CD4-positive, alpha-beta T cell treated with Interleukin-10 for 1 hour (primary cell): ENCODE measurements around the gene KLF6.
"Not testable (repeated sequence)": the region's sequence is repeated elsewhere in the genome, so short reads cannot be mapped to it uniquely, and the experiment has no call there.

Experiments used
- DNase-seq: peaks from one replicate; pipeline ENCODE4 v3.0.0-alpha.2; 2020

Gene KLF6

DNA sequence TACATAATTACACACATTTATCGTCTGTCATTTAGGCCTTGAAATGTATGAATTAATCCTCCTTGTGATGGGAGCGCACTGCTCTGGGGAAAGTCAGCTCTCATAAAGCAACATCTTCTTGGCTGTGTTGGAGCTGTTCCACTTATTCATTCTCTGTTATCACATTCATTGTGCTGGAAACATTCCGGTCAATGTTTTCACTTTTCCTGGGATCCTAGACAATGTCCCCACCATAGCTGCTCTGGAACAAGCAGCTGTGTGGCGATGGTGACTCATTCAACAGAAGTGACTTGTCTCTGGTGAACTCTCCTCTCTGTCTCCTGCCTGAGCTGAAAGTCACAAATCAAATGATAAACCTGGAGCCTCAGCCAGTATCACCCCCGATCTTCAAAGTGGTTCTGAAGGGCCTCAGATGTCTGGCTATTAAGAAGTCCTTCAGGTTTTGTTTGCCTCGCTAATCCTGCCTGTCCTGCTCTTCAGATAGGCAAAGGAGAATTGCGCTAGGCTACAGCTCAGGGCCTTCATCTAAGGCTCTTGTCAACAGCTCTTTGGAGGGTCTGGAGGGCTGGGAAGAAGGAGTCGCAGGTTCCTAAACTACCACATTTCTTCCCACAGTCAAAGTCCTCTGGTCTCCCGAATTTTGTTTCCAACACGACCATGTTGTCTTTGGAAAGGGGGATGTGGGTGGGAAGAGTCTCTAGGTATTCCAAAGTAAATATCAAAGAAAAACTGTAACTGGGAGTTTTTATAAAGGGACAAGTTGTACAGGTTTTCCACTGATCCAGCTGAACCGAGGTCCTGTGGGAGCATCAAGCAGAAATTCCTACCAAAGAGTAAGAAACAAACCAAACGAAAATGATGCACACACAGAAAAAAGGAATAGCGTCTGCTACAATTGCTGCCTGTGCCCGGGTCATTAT lies 29.3 kb downstream of the KLF6 start:
- DNase-seq = no peak

DNA sequence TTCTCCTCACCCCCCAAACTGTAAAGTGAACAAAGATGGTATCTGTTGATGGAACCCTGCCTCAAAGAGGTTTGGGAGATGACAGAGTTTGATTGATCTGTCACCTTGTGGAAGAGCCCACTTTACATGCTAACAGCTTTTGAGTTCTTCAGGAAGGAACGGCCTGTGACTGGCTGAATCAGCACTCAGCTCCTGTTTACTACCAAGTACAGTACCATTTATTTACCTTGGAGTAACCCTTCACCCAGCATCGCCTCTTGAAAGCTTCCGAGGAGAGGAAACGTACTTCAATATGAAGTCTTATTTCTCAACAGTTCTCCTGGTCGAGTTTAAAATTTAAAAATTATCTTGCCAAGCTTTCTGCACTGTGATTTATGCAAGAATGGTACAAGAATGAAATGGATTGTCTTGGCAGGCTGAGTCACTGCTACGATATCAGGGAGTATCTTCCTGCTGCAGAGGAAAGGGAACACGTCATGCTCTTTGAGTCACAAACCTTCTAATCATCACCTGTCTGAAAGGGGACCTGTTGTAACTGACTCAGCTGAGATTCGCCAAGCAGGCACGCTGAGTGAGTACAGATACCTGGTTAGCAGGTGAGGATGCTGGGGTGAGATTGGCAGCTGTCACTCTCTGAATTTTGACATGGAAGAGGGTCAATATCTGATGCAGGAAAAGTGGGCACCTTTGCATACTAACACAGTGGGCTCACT lies 30.1 kb downstream of the KLF6 start:
- peak; percentile 24 for DNase-seq

- DNase-seq = no peak
Observed at GRCh38 chr10:3750854-3751253, 34.2 kb downstream of the KLF6 start.

- no peak for DNase-seq
Observed at GRCh38 chr10:3750006-3750816, 34.8 kb downstream of the KLF6 start.

DNA sequence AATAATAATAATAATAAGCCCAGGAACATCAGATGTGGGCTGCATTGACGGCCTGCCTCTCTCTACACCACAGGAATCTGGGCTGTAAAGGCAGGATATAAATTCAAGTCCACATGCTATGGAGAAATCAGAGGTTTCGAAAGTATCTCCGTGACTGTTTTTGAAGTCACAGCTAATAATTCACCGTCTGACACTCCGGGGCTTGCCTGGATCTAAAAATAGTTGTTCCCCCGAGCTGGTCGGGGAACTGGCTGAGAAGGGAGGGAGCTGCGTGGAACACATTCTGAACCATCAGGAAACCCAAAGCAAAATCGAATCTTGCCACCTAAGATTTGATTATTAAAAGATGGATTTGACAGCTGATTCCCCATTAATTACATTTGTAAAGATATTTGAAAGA lies 35.4 kb downstream of the KLF6 start:
- no peak for DNase-seq

DNA sequence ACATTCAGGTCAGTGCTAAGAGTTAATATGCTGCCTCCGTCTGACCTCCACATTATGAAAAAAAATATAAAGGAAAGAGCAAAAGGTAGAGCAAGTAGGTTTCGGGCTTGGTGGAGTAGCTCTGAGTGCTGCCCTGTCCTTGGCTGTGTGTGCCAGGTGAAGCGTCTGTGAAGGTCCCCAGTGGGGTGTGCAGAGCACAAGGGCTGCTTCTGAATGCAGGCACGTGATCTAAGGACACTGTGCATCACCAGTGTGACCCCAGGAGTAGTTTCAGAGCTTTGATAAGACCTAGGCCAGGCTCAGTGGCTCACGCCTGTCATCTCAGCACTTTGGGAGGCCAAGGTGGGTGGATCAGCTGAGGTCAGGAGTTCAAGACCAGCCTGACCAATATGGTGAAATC lies 36.0 kb downstream of the KLF6 start:
- no peak for DNase-seq

- no peak for DNase-seq
Observed at GRCh38 chr10:3748484-3748883, 36.5 kb downstream of the KLF6 start.

DNA sequence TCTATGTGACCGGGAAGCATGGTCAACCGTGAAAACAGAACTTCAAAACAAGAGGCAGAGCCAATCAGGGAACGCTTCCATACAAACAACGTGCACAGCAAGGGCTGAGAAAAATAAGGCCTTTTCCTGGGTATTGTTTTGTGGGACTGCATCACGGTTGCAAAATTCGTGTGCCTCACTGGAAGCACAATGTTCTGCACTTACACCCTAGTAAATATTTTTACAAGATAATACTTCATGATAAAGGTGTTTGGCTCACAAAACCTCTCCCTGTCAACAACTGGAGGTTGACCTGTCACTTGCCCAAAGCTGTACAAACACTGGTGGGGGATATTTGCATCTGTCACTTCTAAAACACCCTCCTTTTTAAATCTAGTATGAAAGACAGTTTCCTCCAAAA lies 37.0 kb downstream of the KLF6 start:
- DNase-seq = no peak

- DNase-seq = no peak
Observed at GRCh38 chr10:3747248-3747960, 37.6 kb downstream of the KLF6 start.

- DNase-seq = no peak
Observed at GRCh38 chr10:3746634-3747033, 38.4 kb downstream of the KLF6 start.

GRCh38 chr10:3745521-3745920 lies 39.5 kb downstream of the KLF6 start:
- DNase-seq = no peak

GRCh38 chr10:3741688-3742461 lies 43.1 kb downstream of the KLF6 start:
- DNase-seq = peak; percentile 29

- DNase-seq = peak; percentile 16
Observed at GRCh38 chr10:3740157-3740871, 44.7 kb downstream of the KLF6 start.

- no peak for DNase-seq
Observed at GRCh38 chr10:3738855-3739350, 46.1 kb downstream of the KLF6 start.

DNA sequence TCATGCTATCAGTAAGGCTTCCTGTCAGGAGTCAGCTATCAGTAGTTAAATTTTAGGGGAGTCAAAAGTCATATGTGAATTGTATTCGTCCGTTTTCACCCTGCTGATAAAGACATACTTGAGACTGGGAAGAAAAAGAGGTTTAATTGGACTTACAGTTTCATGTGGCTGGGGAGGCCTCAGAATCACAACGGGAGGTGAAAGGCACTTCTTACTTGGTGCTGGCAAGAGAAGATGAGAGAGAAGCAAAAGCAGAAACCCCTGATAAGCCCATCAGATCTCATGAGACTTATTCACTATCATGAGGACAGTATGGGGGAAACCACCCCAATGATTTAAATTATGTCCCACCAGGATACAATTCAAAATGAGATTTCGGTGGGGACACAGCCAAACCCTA lies 47.1 kb downstream of the KLF6 start:
- DNase-seq = no peak

DNA sequence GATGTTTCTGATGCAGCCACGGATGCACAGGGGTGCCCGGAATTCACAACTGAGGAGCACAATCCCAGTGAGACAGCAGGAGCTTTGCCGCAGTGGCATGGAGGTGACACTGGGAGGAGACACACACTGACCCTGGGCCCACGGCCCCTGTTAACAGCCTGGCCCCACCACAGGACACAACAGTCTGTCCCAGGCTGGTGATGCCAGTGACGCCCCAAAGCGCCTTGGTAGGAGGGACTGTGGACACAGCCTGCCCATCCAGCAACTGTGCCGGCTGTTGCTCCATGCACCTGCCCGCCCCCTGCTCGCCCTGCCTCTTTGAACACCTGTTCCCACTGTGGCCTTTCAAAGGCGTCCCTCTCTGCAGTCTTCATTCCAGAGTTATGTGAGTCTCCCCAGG lies 49.8 kb downstream of the KLF6 start:
- DNase-seq = peak; percentile 19

DNA sequence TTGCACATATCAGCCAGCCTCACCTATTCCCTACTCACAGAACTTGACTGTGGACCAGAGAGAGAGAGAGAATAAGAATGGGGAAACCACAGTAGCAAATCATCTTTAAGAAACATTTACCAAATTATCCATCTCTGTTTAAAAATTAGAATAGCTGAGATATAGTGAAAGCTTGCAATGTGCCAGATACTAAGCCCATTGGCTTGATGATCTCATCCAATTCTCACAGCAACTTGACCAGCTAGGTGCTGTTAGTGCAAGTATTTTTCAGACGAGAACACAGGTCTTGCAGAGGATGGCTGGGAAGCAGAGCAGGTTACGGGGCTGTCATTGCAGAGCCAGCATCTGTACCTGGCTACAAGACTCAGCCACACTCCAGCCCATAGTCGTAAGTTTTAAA lies 50.9 kb downstream of the KLF6 start:
- DNase-seq = no peak

GRCh38 chr10:3732183-3732582 lies 52.8 kb downstream of the KLF6 start:
- DNase-seq = not testable (repeated sequence)

- no peak for DNase-seq
Observed at GRCh38 chr10:3729397-3729976, 55.5 kb downstream of the KLF6 start.

DNA sequence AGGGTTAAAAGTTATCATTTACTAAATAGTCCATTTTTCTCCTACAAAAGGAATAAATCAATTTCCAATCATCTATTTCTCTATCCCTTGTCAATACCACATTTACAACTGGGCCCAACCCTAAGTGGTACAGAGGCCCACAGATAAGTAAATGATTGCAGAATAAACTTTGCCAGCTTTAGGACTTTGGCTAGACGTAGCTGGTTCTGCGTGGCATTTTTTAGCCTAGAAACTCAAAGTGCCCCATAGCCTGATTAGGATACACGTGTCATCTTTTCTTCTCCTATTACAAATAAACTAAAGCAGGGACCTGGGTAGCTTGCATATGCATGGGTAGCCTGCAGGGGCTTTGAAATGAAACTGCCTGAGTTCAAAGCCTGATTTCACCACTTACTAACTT lies 56.4 kb downstream of the KLF6 start:
- no peak for DNase-seq

GRCh38 chr10:3727268-3727667 lies 57.7 kb downstream of the KLF6 start:
- DNase-seq = no peak
